H1 (cell line): ENCODE results near the gene KRTAP10-3. TPM values are rescaled to one million over a fixed set of nuclear protein-coding genes. Genes with fewer than 3 reads are reported as not detected.

Experiments used
- CTCF ChIA-PET: fragments of 300-600 bp; sonication (Branson Sonifier 250); formaldehyde crosslinking; loops from one replicate; lab custom pipeline; 2021; ENCODE audit not compliant: partially characterized antibody; lab: Charles Lee
- POLR2A ChIA-PET: fragments of 300-600 bp; sonication (Branson Sonifier 250); formaldehyde crosslinking; loops from one replicate; lab custom pipeline; 2021; ENCODE audit warnings: inconsistent platforms; ENCODE audit not compliant: partially characterized antibody; lab: Charles Lee
- DNase-seq, 2 experiments: peaks; one replicate each; pipeline versions ENCODE4 v3.0.0 to v3.0.0-alpha.2; 2010 to 2022; ENCODE audit warnings: low spot score in 2 of 2, low read depth in 1 of 2, mixed read lengths in 1 of 2
- FAIRE-seq: peaks from 2 replicates; lab custom pipeline; 2011; peaks lifted over from hg19 to GRCh38; lab: Jason Lieb, UNC
- H2AFZ ChIP-seq: 2 replicates; pipeline ENCODE4 v1.8.1; 2012; ENCODE audit warnings: low read length, inconsistent platforms
- H2AK5ac ChIP-seq: 2 replicates; pipeline ENCODE4 v1.6.1; 2013; ENCODE audit warnings: low read depth, low read length
- H2BK120ac ChIP-seq: replicated peaks from 2 replicates; pipeline ENCODE3; 2013; ENCODE audit warnings: low read depth, low read length, inconsistent platforms
- H2BK12ac ChIP-seq: 2 replicates; pipeline ENCODE4 v1.6.1; 2013; ENCODE audit warnings: low read depth, low read length
- H2BK15ac ChIP-seq: 2 replicates; pipeline ENCODE4 v1.6.1; 2013; ENCODE audit warnings: low read length
- H2BK20ac ChIP-seq: 2 replicates; pipeline ENCODE4 v1.6.1; 2013; ENCODE audit warnings: low read length
- H2BK5ac ChIP-seq: 2 replicates; pipeline ENCODE4 v1.6.1; 2013; ENCODE audit warnings: low read depth, low read length
- H3K14ac ChIP-seq: 2 replicates; pipeline ENCODE4 v1.6.1; 2013; ENCODE audit warnings: inconsistent platforms; ENCODE audit not compliant: insufficient read length
- H3K18ac ChIP-seq: 2 replicates; pipeline ENCODE4 v1.6.1; 2013; ENCODE audit warnings: low read length; ENCODE audit errors: extremely low read depth
- H3K23ac ChIP-seq: 2 replicates; pipeline ENCODE4 v1.6.1; 2013; ENCODE audit warnings: inconsistent platforms; ENCODE audit not compliant: insufficient read length
- H3K23me2 ChIP-seq: 2 replicates; pipeline ENCODE4 v1.6.1; 2013; ENCODE audit warnings: low read depth, low read length
- H3K27ac ChIP-seq: 2 replicates; pipeline ENCODE4 v1.6.1; 2011; ENCODE audit warnings: low read depth, low read length, inconsistent platforms
- H3K27me3 ChIP-seq, 4 experiments: replicated peaks in 1 of 4; 1 replicate in 1 of 4; 2 replicates in 3 of 4; pipeline versions ENCODE4 v1.6.1 to v1.8.1; 2011 to 2013; ENCODE audit warnings: low read length in 3 of 4, mild to moderate bottlenecking in 3 of 4, inconsistent platforms in 2 of 4, mixed read lengths in 2 of 4, moderate library complexity in 1 of 4; ENCODE audit not compliant: control insufficient read depth in 3 of 4, insufficient read depth in 3 of 4; ENCODE audit errors: extremely low read depth in 1 of 4
- H3K36me3 ChIP-seq, 4 experiments: 2 replicates each; pipeline versions ENCODE4 v1.6.1 to v1.8.1; 2011 to 2013; ENCODE audit warnings: mild to moderate bottlenecking in 4 of 4, low read length in 3 of 4, moderate library complexity in 2 of 4, control low read depth in 1 of 4, inconsistent platforms in 1 of 4; ENCODE audit not compliant: insufficient read depth in 4 of 4, control insufficient read depth in 2 of 4
- H3K4ac ChIP-seq: replicated peaks from 2 replicates; pipeline ENCODE3; 2013; ENCODE audit warnings: low read length, low read depth, mixed read lengths, inconsistent platforms; ENCODE audit not compliant: insufficient read length
- H3K4me1 ChIP-seq, 4 experiments: replicated peaks in 1 of 4; 1 replicate in 1 of 4; 2 replicates in 3 of 4; pipeline versions ENCODE4 v1.6.1 to v1.8.1; 2011 to 2013; ENCODE audit warnings: low read length in 3 of 4, inconsistent platforms in 2 of 4, mixed read lengths in 1 of 4; ENCODE audit not compliant: insufficient read depth in 4 of 4, control insufficient read depth in 3 of 4
- H3K4me2 ChIP-seq, 2 experiments: 2 replicates each; pipeline versions ENCODE4 v1.6.1 to v1.8.1; 2011 to 2013; ENCODE audit warnings: low read depth in 2 of 2, low read length in 2 of 2, control low read depth in 1 of 2, inconsistent platforms in 1 of 2, mild to moderate bottlenecking in 1 of 2; ENCODE audit not compliant: insufficient read depth in 1 of 2
- H3K4me3 ChIP-seq, 4 experiments: fragments of 200-600, 300-600 bp in 1 of 4; sonication (generic), shearing (Covaris generic), sonication (Bioruptor Twin) in 1 of 4; 2 replicates each; pipeline versions ENCODE4 v1.5.1 to v1.8.1; 2011 to 2016; ENCODE audit warnings: low read length in 4 of 4, low read depth in 3 of 4, control low read depth in 2 of 4, inconsistent platforms in 2 of 4, mild to moderate bottlenecking in 2 of 4, mixed read lengths in 1 of 4, moderate library complexity in 1 of 4; ENCODE audit not compliant: insufficient read depth in 2 of 4; ENCODE audit errors: extremely low read depth in 1 of 4
- H3K56ac ChIP-seq: replicated peaks from 2 replicates; pipeline ENCODE3; 2013; ENCODE audit warnings: low read depth, mild to moderate bottlenecking, mixed read lengths, low read length, inconsistent platforms; ENCODE audit not compliant: insufficient read length
- H3K79me1 ChIP-seq: 2 replicates; pipeline ENCODE4 v1.6.1; 2013; ENCODE audit warnings: low read depth, low read length, control low read depth
- H3K79me2 ChIP-seq, 2 experiments: 2 replicates each; pipeline versions ENCODE4 v1.6.1 to v1.8.1; 2012 to 2013; ENCODE audit warnings: low read length in 2 of 2, mild to moderate bottlenecking in 2 of 2, inconsistent platforms in 1 of 2; ENCODE audit not compliant: insufficient read depth in 2 of 2, control insufficient read depth in 1 of 2
- H3K9ac ChIP-seq, 4 experiments: replicated peaks in 1 of 4; 1 replicate in 1 of 4; 2 replicates in 3 of 4; pipeline versions ENCODE4 v1.6.1 to v1.8.1; 2011 to 2013; ENCODE audit warnings: low read depth in 3 of 4, low read length in 3 of 4, control low read depth in 2 of 4, mild to moderate bottlenecking in 2 of 4, moderate library complexity in 2 of 4, inconsistent platforms in 1 of 4; ENCODE audit errors: extremely low read depth in 1 of 4
- H3K9me3 ChIP-seq, 2 experiments: 2 replicates each; pipeline versions ENCODE4 v1.6.1 to v1.8.1; 2012 to 2013; ENCODE audit warnings: mild to moderate bottlenecking in 2 of 2, moderate library complexity in 2 of 2, control low read depth in 1 of 2, inconsistent platforms in 1 of 2, low read depth in 1 of 2, low read length in 1 of 2, mixed read lengths in 1 of 2; ENCODE audit not compliant: insufficient read depth in 2 of 2
- H4K20me1 ChIP-seq, 2 experiments: replicated peaks in 1 of 2; 2 replicates each; pipeline versions ENCODE3 to v1.8.1; 2011 to 2013; ENCODE audit warnings: inconsistent platforms in 2 of 2, low read length in 2 of 2, mild to moderate bottlenecking in 1 of 2; ENCODE audit not compliant: insufficient read depth in 2 of 2, control insufficient read depth in 1 of 2
- H4K5ac ChIP-seq: 2 replicates; pipeline ENCODE4 v1.6.1; 2013; ENCODE audit warnings: low read length, low read depth, mixed read lengths, inconsistent platforms; ENCODE audit not compliant: insufficient read length
- H4K8ac ChIP-seq: 2 replicates; pipeline ENCODE4 v1.8.0; 2013; ENCODE audit warnings: mild to moderate bottlenecking, moderate library complexity, low read length, inconsistent platforms; ENCODE audit not compliant: insufficient read depth; ENCODE audit errors: extremely low read depth
- H4K91ac ChIP-seq: replicated peaks from 2 replicates; pipeline ENCODE3; 2013; ENCODE audit warnings: low read length, mixed read lengths, inconsistent platforms; ENCODE audit not compliant: insufficient read length
- ASH2L ChIP-seq: fragments of 200-600, 300-600 bp; sonication (generic); IDR thresholded peaks from one replicate; pipeline ENCODE4 v1.7.1; 2017; ENCODE audit warnings: low read length
- JUN ChIP-seq: IDR thresholded peaks from 2 replicates; pipeline ENCODE4 v1.6.1; 2011; ENCODE audit warnings: low read depth, mild to moderate bottlenecking, improper control_type of control experiment, low read length
- RXRA ChIP-seq: IDR thresholded peaks from 2 replicates; pipeline ENCODE4 v1.6.1; 2011; ENCODE audit warnings: low read depth, mild to moderate bottlenecking, low read length, moderate library complexity; ENCODE audit not compliant: insufficient read depth
- SP4 ChIP-seq: IDR thresholded peaks from 2 replicates; pipeline ENCODE4 v1.6.1; 2012; ENCODE audit warnings: low read length, inconsistent platforms
- SRF ChIP-seq: IDR thresholded peaks from 2 replicates; pipeline ENCODE4 v1.6.1; 2011; ENCODE audit warnings: mild to moderate bottlenecking, low read depth, low read length, moderate library complexity
- ZNF274 ChIP-seq: IDR thresholded peaks from 2 replicates; pipeline ENCODE4 v1.7.0; 2012; ENCODE audit warnings: low read length, borderline replicate concordance; ENCODE audit errors: extremely low read depth
- WGBS, 2 experiments: shearing (Covaris generic) in 1 of 2; methylation state at CpG; one replicate each; pipeline versions ENCODE4 v1.1.6 to v1.1.7; 2013 to 2015; ENCODE audit warnings: low lambda C conversion rate in 2 of 2, mixed read lengths in 2 of 2, inconsistent platforms in 1 of 2, low coverage in 1 of 2, missing lambda C conversion rate in 1 of 2; ENCODE audit not compliant: insufficient replicate concordance in 2 of 2, insufficient coverage in 1 of 2, insufficient read length in 1 of 2; ENCODE audit errors: extremely low coverage in 1 of 2, missing lambda C conversion rate in 1 of 2; 5-methylcytosine and 5-hydroxymethylcytosine counted together
- polyA plus RNA-seq, 7 experiments: library from polyadenylated mRNA; depleted of rRNA in 3 of 7; stranded (reverse) in 5 of 7; unstranded in 2 of 7; fragments of >200 nt in 5 of 7; fragments of 200-250 nt in 2 of 7; gene quantifications; 1 replicate in 5 of 7; 2 replicates in 1 of 7; 4 replicates in 1 of 7; pipeline versions ENCODE4 v1.2.1 to v1.2.3, GENCODE V29; 2011 to 2013; ENCODE audit warnings: missing spikeins in 2 of 7, mixed read lengths in 2 of 7
- total RNA-seq: library from RNA; stranded (reverse); fragmentation: NEBNext Ultra II Directional; extraction: Animal tissue kit (Norgen Biotek cat#: 25700); gene quantifications from 2 replicates; pipeline ENCODE4 v1.2.1, GENCODE V29; 2021

The KRTAP10-3 gene
- total and polyA plus RNA-seq, 2 of the 8 experiments (the other 6 are each of a cell fraction or from before 2014, with no cell fraction given): not detected

- H2AK5ac ChIP-seq: no peak overlapping the region
- no peak for FAIRE-seq
- H3K4ac ChIP-seq: no peak overlapping the region
- no peak overlapping the region for H2BK120ac ChIP-seq
- no peak overlapping the region for H2BK15ac ChIP-seq
- no peak overlapping the region for H3K18ac ChIP-seq
- H2BK5ac ChIP-seq: no peak overlapping the region
- H3K14ac ChIP-seq: no peak overlapping the region
- no peaks in the 10 kb centered on the region for H3K27me3 ChIP-seq
- no peak overlapping the region for H3K9ac ChIP-seq
- H4K20me1 ChIP-seq: no peaks in the 10 kb centered on the region
- peaks cover 0 to 2% (median 0%) of the 10 kb centered on the region in 4 experiments; a peak in 1 of 7 replicates for H3K4me1 ChIP-seq
- H2AFZ ChIP-seq: no peak overlapping the region
- H3K79me1 ChIP-seq: no peaks in the 10 kb centered on the region
- H2BK20ac ChIP-seq: no peak overlapping the region
- 78% methylated on average over 6 of the region's 14 CpGs; no CpG with 5 or more reads in 1 of the 2 experiments for WGBS, 2 experiments
- TF ChIP-seq SP4 (no peak), RXRA (no peak), JUN (no peak), ZNF274 (no peak), SRF (no peak), ASH2L (no peak)
- TF ChIP-seq, all 59 proteins: peak for 0
- CTCF ChIA-PET: interaction anchor here (0.7 to 1.7 kb wide), 4 partner anchors 10 to 352 kb away, joined by 3 to 4 read pairs (median 3); no protein-coding TSS in a partner anchor
- Histone ChIP-seq H3K4me2 (no peak overlapping the region), H3K27ac (no peak overlapping the region), H4K5ac (no peak overlapping the region), H2BK12ac (no peak overlapping the region), H4K8ac (no peak overlapping the region), H3K9me3 (0 out of 4 replicates have a peak, but pooled peaks cover 0 to 3% of the 10 kb centered on the region in 2 experiments), H3K4me3 (no peak overlapping the region), H3K23ac (no peak overlapping the region), H3K79me2 (no peaks in the 10 kb centered on the region), H3K56ac (no peak overlapping the region), H3K36me3 (no peaks in the 10 kb centered on the region), H4K91ac (no peak overlapping the region), H3K23me2 (no peaks in the 10 kb centered on the region)
- POLR2A ChIA-PET: no interaction called here
- no peak for DNase-seq
Measured at GRCh38 chr21:44539046-44539445, 19.5 kb downstream of the KRTAP10-3 start.
